Natural killer cell treated with Interleukin-12 subunit alpha and Interleukin-12 subunit beta and Interleukin-15 and Interleukin-18, amount 100 ng/mL, for 72 hours (primary cell): ENCODE results near the gene IL12RB1. TPM values are rescaled to one million over a fixed set of nuclear protein-coding genes. Genes with fewer than 3 reads are reported as not detected.
A peak's percentile ranks its signal among the peaks of the same experiment; 100 is the strongest.

Experiments used
- ATAC-seq, 2 donors: fragments of 150-1000 bp; cut with Tn5 transposase in 1 of 2; sonication (Bioruptor Pico), chemical (Tn5 transposase) in 1 of 2; 2 replicates each; pipeline ENCODE4 v1.10.0; 2021
- DNase-seq: peaks from one replicate; pipeline ENCODE4 v3.0.0; 2022; ENCODE audit warnings: low spot score
- H3K27ac Mint-ChIP-seq, 2 donors: 1 replicate in 1 of 2; 2 replicates in 1 of 2; pipeline ENCODE4 v1.8.0; 2022; ENCODE audit warnings: mixed read lengths in 2 of 2, mild to moderate bottlenecking in 1 of 2, moderate library complexity in 1 of 2
- H3K27me3 Mint-ChIP-seq, 2 donors: 1 replicate in 1 of 2; 2 replicates in 1 of 2; pipeline ENCODE4 v1.8.0; 2022; ENCODE audit warnings: mixed read lengths in 2 of 2
- H3K36me3 Mint-ChIP-seq: one replicate; pipeline ENCODE4 v1.8.0; 2022; ENCODE audit warnings: mixed read lengths
- H3K4me1 Mint-ChIP-seq, 2 donors: 1 replicate in 1 of 2; 2 replicates in 1 of 2; pipeline ENCODE4 v1.8.0; 2022; ENCODE audit warnings: low read depth in 2 of 2, mixed read lengths in 2 of 2, mild to moderate bottlenecking in 1 of 2
- H3K4me3 Mint-ChIP-seq: one replicate; pipeline ENCODE4 v1.8.0; 2022; ENCODE audit warnings: mixed read lengths
- H3K9me3 Mint-ChIP-seq: 2 replicates; pipeline ENCODE4 v1.8.0; 2022; ENCODE audit warnings: mixed read lengths
- total RNA-seq, 2 donors: library from RNA; stranded (reverse); gene quantifications; one replicate each; pipeline ENCODE4 v1.2.3, GENCODE V29; 2022

Gene IL12RB1
- total RNA-seq, 2 donors from 2014 or later, result 109 to 124 TPM

DNA sequence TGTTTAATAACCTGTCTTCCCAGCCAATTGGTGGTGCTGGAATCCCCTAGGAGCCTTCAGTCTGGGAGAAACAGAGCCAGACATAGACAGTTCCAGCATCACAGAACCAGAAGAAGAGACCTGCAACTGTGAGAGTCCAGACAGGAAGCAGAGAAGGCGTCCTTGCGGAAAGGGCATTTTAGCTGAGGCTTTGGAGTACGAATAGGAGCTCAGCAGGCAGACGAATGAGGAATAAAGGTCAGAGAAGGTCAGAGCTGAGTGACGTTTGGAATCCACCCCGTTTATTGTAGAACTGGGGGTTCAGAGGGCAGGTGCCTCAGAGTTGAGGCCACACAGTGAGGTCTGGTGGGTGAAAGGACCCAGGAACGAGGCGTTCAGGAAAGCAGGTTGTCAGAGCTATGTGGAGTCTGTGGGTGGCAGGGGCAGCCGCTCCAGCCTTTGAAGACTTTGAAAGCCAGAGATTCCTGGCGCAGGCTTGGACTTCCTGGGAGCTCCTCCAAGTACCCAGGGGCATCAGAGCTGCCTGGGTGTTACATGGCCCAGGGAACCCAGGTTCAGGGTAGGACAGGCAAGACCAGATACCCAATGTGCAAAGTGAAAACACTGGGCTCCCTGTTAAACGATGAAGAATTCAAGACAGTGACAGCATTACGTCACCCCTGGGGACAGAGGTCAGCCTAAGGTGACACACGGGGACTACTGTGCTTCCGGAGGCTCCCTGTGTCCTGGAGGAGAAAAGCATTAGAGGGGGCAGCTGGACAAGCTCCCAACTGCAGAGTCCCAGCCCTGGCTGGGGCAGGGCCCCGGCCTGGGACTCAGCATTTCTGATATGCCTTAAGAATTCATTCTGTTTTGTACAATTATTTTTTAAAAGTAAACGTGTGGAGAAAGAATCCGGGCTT is 73.3 kb downstream of the IL12RB1 start:
- DNase-seq (no peak), ATAC-seq (no peak)
- peak overlapping the region in 1 of 2 donors; percentile 69 for H3K27ac Mint-ChIP-seq
- peaks cover 24 to 32% of the 10 kb centered on the region in 2 donors for H3K4me1 Mint-ChIP-seq
- H3K36me3 Mint-ChIP-seq, result peaks cover 14% of the 10 kb centered on the region
- no peak overlapping the region for H3K4me3 Mint-ChIP-seq
- no peaks in the 10 kb centered on the region for H3K9me3 Mint-ChIP-seq
- H3K27me3 Mint-ChIP-seq, result no peaks in the 10 kb centered on the region

DNA sequence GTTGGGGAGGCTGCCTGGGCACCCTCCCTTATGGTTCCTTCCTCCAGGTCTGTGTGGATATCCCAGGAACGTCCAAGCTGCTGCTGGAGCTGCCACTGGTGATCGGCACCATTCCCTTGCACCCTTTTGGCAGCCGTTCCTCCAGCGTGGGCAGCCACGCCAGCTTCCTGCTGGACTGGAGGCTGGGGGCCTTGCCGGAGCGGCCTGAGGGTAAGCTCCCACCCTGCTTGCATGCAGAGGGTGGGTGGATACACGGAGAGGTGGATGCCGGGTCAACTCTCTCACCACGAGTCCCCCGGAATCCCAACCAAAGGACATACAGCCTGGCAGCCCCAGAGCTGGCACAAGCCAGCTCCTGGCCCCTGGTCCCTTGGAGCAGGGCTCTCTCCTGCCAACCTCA is 76.6 kb downstream of the IL12RB1 start:
- Mint-ChIP-seq H3K36me3 (peaks cover 8% of the 10 kb centered on the region), H3K4me1 (peaks cover 30 to 32% of the 10 kb centered on the region in 2 donors), H3K4me3 (no peak overlapping the region), H3K27me3 (no peaks in the 10 kb centered on the region), H3K27ac (no peak overlapping the region), H3K9me3 (no peaks in the 10 kb centered on the region)
- ATAC-seq (no peak), DNase-seq (no peak)

DNA sequence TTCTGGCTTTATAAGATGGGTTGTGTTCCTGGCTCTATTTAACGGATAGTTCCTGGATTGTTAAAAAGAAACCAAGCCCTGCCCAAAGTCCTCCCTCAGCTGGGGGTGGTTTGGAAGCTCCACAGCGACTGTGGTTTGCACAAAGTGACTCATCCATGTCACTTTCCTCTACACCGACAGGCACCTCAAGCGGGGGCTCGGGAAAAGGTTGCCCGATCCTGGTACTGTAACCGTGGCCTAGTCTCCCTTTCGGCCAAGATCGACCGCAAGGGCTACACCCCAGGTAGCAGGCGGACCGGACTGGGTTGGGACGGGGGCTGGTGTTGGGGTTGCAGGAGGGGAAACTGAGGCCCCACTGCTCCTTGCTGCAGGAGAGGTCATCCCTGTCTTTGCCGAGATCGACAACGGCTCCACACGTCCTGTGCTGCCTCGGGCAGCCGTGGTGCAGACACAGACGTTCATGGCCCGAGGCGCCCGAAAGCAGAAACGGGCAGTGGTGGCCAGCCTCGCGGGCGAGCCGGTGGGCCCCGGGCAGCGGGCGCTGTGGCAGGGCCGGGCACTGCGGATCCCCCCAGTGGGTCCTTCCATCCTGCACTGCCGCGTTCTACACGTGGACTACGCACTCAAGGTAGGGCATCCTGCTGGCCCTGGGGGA is 77.2 kb downstream of the IL12RB1 start:
- no peaks in the 10 kb centered on the region for H3K27me3 Mint-ChIP-seq
- DNase-seq, result no peak
- H3K27ac Mint-ChIP-seq, result no peak overlapping the region

More for the DNA sequence above, 77.2 kb downstream of the IL12RB1 start:
- Mint-ChIP-seq H3K36me3 (peaks cover 6% of the 10 kb centered on the region), H3K4me1 (peaks cover 30 to 31% of the 10 kb centered on the region in 2 donors), H3K9me3 (no peaks in the 10 kb centered on the region), H3K4me3 (peak overlapping the region; percentile 62)
- no peak for ATAC-seq

Other genes starting within 250 kb of the IL12RB1 start
- gene JAK3, start 239.0 kb downstream of the IL12RB1 start, total RNA-seq, result 100 to 1,000 TPM; 184 to 195 TPM
- 1,000 to 10,000 TPM; 1,379 to 1,604 TPM for gene RPL18A, start 227.0 kb downstream of the IL12RB1 start, total RNA-seq
- gene SLC5A5, start 215.0 kb downstream of the IL12RB1 start, total RNA-seq, result under 1 TPM; 0.57 to 0.89 TPM
- gene CCDC124, start 153.9 kb downstream of the IL12RB1 start, total RNA-seq, result 10 to 100 TPM; 70.4 to 92.8 TPM
- 1 to 10 TPM; 1.0 to 1.3 TPM for gene KCNN1, start 119.8 kb downstream of the IL12RB1 start, total RNA-seq
- 10 to 100 TPM; 34.0 to 34.8 TPM for gene ARRDC2, start 78.8 kb downstream of the IL12RB1 start, total RNA-seq
- 10 to 100 TPM; 30.3 to 31.4 TPM for gene MAST3, start 10.8 kb upstream of the IL12RB1 start, total RNA-seq
- 10 to 100 TPM; 12.6 to 20.1 TPM for gene PIK3R2, start 66.2 kb upstream of the IL12RB1 start, total RNA-seq
- 100 to 1,000 TPM in 1 of 2 donors, 10 to 100 TPM in 1; 76.2 to 139 TPM for gene IFI30, start 86.9 kb upstream of the IL12RB1 start, total RNA-seq
- gene MPV17L2, start 106.3 kb upstream of the IL12RB1 start, total RNA-seq, result 10 to 100 TPM; 17.4 to 34.2 TPM
- 1 to 10 TPM; 3.9 to 5.1 TPM for gene RAB3A, start 117.1 kb upstream of the IL12RB1 start, total RNA-seq
- gene PDE4C, start 139.5 kb upstream of the IL12RB1 start, total RNA-seq, result 1 to 10 TPM in 1 of 2 donors, under 1 TPM in 1; 0.22 to 1.4 TPM
- gene IQCN, start 187.5 kb upstream of the IL12RB1 start, total RNA-seq, result 1 to 10 TPM; 1.5 to 4.0 TPM
- 100 to 1,000 TPM; 218 to 267 TPM for gene JUND, start 194.7 kb upstream of the IL12RB1 start, total RNA-seq
- gene LSM4, start 236.1 kb upstream of the IL12RB1 start, total RNA-seq, result 100 to 1,000 TPM; 153 to 223 TPM